HG02970 (cell line): Measurements from ENCODE around the gene ASPHD2.
A peak's percentile ranks its signal among the peaks of the same experiment; 100 is the strongest.
"Not testable (repeated sequence)": the region's sequence is repeated elsewhere in the genome, so short reads cannot be mapped to it uniquely, and the experiment has no call there.

ENCODE experiments used
- ATAC-seq: cut with Tn5 transposase; IDR thresholded peaks from one replicate; pipeline ENCODE4 v1.9.1; 2021; ENCODE audit warnings: mild to moderate bottlenecking, moderate library complexity, moderate number of reproducible peaks; ENCODE audit not compliant: unreplicated experiment, low FRiP score

The ASPHD2 gene

GRCh38 chr22:26416256-26416655 lies 12.8 kb upstream of the ASPHD2 start:
- ATAC-seq: no peak

DNA sequence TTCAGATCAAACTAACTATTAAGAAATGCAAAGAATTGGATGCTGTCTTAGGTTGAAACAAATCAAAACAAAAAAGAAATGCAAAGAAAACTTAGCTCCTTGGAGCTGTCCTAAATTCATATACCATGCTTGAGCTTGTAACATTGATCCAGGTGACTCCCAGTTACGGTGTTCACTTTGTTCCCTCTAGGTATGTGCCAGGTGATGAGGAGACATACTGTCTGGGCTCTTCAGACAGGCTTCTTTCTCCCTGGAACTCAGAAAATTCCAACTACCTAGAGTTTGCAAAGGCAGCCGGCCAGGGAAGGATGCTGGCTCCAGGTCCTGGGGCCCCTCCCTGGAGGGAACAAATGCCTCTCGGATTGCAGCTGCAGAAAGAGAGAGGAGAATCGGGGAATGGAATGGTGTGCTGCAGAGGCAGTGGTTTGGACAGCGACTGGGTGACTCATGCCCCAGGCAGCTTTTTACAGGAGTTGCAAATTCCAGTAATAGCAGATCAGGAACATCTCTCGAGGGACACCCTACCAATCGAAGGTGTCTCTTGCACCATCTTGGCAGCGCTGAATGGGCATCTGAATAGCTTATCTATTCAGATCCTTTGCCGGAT lies 12.3 kb upstream of the ASPHD2 start:
- no peak for ATAC-seq

DNA sequence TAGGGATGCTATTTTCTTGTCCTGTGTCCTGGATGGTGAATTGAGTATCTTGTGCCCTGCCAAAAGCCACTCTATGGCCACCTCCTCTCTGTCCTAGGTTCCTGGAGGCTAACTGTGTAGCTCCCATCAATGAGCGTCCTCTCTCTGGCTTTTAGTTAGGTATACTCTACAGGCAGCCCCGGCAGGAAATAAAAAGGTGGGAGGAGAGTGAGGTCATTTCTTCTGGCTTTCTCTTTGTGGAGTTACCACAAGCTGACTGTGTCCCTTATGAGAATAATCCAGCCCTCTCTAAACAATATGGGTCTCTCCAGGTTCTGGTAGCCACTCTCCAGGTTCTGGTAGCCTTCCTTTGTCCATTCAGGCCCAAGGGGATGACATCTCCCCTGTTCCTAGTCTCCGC lies 11.7 kb upstream of the ASPHD2 start:
- no peak for ATAC-seq

- no peak for ATAC-seq
Observed at GRCh38 chr22:26418620-26419019, 10.4 kb upstream of the ASPHD2 start.

- ATAC-seq: no peak
Observed at GRCh38 chr22:26426924-26427323, 2.1 kb upstream of the ASPHD2 start.

DNA sequence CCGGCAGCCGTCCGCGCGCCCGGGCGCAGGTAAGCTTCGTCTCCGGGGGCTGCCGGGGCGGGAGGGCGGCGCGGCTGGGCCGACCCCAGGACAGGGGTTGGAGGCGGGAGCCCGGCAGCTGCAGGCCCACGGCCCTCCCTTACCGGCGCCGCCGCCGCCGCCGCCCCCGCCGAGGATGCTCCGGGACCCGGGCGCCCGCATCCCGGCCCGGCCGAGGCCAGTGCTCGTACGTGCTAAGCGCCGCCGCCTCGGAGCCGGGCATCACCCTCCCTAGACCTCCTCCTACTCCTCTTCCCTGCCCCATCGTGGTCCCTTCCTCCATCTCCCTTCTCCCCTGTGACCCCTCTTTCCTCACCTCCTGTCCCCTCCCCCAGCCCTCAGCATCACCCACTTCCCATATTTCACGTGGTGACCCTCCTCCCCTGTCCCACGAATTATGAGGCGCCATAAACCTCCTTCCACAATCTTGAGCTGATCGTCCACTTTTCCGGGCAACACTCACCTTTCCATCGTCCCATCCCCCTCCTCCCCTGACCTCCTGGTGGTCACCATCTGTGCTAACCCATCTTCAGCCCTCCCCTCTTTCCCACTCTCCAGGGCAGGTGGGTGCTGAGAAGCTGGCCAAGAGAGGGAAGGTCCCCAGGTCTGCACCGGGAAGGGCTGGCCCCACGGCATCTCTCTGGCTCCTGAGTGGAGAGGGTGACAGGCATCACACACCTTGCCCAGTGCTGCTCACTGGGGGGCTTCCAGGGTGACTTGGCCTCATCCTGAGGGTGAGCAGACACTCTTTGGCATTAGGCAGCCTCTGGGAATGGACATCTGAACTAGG lies 612 bp downstream of the ASPHD2 start:
- ATAC-seq: peak; percentile 15

- ATAC-seq: no peak
Observed at GRCh38 chr22:26430600-26430999, 1.5 kb downstream of the ASPHD2 start.

DNA sequence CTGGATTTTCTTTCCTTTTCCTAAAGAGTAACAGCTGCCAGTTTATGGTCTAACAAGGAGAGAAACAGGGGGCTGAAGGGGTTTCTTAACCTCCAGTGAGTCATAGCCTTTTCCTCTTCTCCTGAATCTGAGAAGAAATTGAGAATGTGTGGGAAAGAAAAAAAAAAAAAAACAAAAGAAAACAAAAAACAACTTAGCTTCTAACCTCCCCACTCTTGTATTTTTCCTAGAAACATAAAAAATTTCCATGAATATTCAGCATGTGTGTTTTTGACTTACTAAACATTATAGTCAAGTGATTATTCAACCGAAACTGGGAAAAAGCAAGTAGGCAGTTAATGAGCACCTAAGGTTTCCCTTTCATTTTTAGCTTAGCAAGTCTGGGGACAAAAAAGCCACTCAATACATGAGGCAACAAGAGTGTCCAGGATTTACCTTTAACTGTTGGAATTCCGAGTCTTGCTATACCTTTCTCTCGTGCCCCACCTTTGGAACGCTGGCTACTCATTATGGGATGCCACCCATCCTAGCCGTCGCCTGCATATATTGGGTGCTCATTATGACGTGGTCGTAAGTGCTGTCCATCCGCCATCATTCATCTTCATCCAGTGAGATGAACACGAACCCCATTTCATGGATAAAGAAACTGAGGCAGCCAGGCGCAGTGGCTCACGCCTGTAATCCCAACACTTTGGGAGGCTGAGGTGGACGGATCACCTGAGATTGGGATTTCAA lies 2.4 kb downstream of the ASPHD2 start:
- no peak for ATAC-seq

- ATAC-seq: no peak
Observed at GRCh38 chr22:26432619-26433311, 3.7 kb downstream of the ASPHD2 start.

- no peak for ATAC-seq
Observed at GRCh38 chr22:26433805-26434204, 4.7 kb downstream of the ASPHD2 start.

GRCh38 chr22:26435327-26436093 lies 6.5 kb downstream of the ASPHD2 start:
- ATAC-seq: no peak

DNA sequence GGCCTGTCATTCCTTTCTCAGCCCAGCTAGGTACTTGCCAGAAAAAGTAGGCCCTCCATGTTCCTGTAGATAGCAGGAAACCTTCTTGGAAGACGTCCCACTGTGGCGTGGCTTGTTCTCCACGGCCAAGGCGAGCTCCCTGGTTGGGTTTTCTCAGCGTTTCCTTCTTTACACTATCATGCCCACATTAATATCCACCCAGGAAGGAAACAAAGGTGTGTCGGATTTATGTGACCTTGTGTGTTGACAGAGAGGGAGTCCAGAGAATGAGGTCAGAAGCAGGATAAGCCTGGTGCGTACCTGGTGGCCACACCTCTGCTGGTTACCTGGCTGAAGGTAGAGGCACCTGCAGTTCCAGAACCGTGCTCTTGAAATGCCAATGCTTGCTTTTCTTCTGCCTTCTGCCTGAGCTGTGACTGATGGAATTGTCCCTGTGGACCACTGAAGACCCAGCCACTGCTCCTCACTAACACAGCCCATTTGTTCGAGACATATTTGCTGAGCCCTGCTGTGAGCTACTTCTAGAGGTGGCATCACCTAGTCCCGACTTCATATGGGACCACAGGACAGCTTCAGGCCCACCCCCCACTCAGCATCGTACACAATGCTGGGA lies 7.9 kb downstream of the ASPHD2 start:
- no peak for ATAC-seq

DNA sequence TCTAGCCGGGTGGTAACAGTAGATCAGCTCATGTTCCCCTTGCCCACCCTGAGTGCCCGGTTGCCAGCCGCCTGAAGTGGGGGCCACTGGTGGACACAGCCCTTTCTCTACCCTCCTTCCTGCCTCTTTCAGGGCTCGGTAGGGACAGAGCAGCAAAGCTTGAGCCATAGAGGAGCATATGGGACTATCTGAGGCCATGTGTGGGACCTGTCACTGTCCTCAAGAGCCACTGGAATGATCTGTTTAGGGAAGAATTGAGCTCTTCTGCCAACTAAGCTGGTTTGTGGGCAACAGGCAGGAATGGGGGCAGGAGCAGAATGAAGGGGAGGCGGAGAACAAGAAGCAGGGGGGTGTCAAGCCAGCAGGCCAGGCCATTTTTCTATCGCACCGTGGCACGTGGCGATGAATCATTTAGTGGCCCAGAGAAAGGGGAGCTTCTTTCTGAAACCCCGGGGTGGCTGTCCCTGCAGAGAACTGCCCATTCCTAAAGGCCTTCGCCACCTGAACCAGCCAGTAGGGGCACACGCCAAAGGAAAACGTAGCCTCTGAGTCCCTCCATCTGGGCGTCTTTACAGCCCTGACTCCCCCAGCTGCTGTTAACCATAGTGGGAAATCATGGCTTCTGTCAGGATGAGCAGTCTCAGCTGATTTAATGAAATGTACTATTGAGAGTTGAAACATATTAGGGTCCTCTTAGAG lies 8.8 kb downstream of the ASPHD2 start:
- ATAC-seq: no peak

GRCh38 chr22:26438776-26439175 lies 9.7 kb downstream of the ASPHD2 start:
- not testable (repeated sequence) for ATAC-seq

DNA sequence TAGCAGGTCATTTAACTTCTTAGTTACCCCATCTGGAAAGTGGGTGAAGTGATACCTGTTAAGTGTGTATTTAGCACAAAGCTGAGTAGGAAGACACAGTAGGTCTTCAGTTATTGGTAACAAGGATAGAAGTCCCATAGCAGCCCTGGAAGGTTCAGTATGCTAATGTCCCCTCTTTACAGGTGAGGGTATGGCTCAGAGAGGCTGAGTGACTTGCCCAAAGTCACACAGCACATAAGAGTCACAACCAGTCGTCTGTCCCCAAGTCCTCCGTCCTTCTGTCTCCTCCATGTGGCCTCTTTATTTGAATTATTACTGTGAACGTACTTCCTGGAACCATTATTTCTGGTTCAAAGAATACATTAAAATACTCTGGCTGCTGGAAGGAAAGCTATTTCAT lies 10.5 kb downstream of the ASPHD2 start:
- ATAC-seq: no peak

DNA sequence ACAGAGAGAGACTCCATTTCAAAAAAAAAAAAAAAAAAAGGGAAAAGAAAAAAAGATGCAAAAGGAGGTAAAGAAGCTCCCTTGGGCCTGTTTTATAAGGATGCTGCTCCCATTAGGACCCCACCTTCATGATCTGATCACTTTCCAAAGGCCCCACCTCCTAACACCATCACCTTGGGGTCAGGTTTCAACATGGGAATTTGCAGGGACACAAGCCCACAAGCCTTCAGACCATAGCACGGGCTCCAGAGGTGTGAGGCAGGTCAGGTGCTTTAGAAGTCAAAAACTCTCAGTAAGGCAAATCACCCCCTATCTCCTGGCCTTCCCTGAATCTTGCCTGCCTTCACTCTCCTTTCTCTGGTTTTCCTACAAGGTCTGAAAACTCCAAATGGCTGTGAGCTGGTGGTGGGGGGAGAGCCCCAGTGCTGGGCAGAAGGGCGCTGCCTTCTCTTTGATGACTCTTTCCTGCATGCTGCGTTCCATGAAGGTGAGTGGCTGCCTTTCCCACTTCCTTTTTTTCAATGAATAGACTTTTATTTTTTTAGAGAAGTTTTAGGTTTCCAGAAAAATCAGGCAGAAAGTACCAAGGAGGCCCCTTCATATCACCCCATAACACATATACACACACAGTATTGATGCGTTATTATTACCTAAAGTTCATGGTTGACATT lies 13.2 kb downstream of the ASPHD2 start:
- ATAC-seq: no peak

DNA sequence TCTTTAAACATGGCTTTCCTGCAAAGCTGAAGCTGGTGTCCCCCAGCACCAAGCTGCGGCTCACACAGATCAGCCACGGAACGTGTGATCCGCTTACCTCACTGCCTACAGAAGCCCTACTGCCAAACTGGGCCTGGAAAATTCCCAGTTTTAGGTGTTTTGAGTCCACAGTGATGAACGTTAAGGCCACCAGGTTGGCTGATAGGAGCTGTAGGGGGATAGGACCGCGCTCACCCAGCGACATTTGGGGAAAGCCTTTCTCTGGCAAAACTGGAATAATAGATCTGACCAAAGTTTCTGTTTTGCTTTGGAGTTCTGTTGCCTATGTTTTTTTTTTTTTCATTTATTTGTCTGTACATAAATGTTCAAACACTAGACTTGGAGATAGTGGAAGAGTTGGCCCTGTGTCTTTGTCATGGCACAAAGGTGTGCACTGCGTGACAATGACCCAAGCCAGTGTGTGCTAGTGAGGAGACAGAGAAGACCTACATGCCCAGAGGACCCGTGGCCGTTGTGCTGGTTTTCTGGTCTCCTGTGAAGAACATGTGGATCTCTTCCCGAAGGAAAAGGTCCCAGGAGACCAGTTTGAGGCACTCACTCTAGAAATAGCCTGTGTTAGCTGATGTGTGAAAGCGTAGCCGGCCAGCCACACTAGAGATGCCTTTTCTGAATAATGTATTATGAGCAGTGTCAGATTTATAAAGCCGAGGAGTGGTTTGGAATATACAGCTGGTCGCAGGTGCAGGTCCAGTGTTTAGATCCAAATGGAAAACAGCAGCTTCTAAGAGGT lies 15.0 kb downstream of the ASPHD2 start:
- ATAC-seq: no peak

GRCh38 chr22:26444777-26445176 lies 15.7 kb downstream of the ASPHD2 start:
- no peak for ATAC-seq
